Cerebellar cortex (tissue), 1 donor: Measurements from ENCODE around the gene NUDT10.
A peak's percentile ranks its signal among the peaks of the same experiment; 100 is the strongest.

ENCODE experiments used
- DNase-seq: peaks from one replicate; pipeline ENCODE4 v3.0.0-alpha.2; 2015; ENCODE audit warnings: low spot score

The NUDT10 gene

DNA sequence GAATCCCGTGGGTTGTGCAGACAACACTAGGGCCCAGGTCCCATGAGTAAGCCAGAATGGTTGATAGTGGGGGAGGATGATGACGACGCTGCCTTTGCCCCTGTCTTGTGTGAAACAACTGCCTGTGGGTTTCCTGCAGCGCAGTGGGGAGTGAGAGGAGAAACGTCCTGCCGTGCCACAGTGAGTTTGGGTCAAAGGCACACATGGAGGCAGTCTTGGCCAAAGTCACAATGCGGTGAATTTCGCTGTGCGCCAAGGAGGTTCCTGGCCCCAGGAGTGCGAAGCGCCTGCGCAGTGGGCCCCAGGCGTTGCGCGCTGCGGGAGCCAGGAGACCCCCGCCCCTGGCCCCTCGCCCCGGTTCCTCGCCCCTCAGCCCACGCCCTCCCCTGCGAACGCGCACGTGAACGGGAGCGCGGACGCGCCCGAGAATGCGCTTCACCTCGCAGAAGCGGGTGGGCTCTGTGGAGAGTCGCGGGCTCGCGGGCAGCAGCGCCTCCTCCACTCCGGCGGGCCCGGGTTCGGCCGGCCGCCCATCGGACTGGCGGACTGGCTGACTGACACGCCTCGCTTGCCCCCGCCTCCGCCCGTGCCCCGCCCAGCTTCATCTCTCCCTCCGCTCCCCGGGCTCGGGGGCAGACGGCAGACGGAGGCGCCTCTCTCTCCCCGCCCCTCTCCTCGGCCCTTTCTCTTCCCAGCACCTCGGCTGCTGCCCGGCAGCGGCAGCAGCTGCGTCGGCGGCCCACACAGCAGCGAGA is at the start of gene NUDT10:
NUDT10 (plus strand) TSS at position 635 of the 755 bp plus-strand sequence. CDS start 144 bp downstream, outside the sequence.
- DNase-seq = peak; percentile 57

DNA sequence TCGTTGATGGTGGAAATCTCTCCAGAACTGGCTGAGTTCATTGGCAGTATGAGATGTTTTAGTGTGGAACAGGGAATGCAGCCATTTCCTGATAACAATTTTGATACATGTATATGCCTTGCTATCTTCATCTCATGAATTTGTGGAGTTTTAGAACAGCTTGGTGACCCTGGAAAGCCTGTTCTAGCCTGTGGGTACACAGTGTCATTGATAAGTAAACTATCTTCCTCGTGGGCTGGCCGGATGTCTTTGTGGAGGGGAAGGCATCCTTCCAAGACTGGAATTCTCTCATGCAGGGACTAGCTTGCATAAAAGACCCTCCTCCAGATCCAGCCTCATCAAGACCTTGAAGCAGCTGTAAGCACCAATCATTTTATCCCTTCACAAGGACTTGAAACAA is 40.2 kb upstream of the NUDT10 start:
- no peak for DNase-seq

DNA sequence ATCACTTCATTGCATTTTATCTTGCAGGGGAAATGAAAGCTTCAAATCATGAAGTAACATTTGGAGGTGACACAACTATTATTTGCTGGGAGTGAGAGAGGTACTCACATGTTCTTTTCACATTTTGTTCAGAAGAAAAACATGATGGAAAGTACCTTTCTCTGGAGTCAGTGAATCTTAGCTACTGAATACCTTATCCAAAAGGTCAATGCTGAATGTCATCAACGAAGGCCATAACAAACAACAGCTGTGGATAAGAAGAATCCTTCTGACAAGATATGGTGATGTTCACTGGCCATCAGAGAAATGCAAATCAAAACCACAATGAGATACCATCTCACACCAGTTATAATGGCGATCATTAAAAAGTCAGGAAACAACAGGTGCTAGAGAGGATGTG is 36.5 kb upstream of the NUDT10 start:
- no peak for DNase-seq

DNA sequence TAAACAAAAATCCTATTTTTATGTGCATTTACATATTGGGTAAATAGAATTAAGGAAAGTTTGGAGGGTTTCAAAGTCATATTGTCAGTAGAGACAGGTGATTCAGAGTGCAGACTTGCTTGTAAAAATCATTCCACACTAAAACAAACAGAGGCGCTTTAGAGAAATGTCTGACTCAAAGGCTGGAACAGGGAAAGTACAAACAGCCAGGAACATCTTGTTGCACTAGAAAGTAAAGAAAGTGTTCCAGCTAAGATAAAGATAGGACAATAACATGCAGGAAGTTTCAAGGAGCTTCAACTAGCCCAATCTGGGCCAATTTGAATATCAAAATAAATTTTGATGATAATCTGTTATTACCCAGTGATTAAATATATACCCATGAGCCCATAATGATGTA is 16.4 kb upstream of the NUDT10 start:
- no peak for DNase-seq

DNA sequence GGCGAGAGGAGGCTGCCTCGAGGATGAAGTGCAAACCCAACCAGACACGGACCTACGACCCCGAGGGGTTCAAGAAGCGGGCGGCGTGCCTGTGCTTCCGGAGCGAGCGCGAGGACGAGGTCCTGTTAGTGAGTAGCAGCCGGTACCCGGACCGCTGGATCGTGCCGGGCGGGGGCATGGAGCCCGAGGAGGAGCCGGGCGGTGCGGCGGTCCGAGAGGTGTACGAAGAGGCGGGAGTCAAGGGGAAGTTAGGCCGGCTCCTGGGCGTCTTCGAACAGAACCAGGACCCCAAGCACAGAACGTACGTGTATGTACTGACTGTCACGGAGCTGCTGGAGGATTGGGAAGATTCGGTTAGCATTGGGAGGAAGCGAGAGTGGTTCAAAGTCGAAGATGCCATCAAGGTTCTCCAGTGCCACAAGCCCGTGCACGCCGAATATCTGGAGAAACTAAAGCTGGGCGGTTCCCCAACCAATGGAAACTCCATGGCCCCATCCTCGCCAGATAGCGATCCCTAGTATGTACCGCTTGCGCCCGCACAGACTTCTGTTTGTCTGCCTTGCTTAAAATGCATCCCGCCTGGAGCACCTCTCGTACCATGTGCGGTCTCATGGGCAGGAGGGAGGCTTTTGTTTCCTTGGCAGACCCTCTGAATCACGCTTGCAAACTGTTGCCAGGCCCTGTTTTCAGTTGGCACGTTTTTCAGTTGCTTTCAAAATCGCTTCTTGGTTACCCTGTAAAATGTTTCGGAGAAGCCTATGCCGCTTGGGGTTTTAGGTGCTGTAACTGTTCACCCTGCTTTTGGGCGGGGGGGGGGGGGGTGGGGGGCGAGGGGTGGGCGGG is 542 bp downstream of the NUDT10 start:
- DNase-seq = peak; percentile 12

DNA sequence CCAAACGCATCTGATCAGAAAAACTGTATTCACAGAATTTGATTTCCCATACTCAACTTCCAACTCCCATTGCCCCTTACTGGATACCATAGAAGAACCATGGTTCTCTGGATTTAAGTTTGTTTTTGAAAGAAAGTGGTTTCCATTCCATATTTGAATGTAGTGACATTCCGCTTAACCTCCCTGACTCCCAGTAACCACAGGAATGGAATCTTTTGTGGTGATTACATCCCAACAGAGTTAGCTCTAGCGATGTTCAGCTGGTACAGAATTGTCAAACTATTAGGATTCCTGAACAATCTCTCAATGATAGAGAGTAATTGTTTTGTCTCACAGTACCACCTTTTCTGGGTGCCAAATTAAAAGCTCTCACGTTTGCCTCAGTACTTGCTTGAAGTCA is 1.7 kb downstream of the NUDT10 start:
- no peak for DNase-seq

DNA sequence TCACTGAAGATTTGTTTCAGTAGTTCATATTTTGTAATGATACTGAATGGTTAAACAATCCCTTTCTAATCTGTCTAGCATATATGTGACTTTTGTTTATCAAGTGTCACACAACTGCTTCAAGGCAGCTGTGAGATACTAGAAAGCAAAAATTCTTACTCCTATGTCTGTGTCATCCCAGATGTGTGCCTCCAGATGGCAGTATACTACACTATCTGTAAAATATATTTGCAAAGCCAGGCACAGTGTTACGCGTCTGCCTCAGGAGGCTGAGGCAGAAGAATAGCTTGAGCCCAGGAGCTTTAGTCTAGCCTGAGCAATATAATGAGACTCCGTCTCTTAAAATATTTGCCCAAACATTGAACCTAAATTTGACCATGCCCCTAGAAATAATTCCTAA is 4.0 kb downstream of the NUDT10 start:
- peak; percentile 28 for DNase-seq

DNA sequence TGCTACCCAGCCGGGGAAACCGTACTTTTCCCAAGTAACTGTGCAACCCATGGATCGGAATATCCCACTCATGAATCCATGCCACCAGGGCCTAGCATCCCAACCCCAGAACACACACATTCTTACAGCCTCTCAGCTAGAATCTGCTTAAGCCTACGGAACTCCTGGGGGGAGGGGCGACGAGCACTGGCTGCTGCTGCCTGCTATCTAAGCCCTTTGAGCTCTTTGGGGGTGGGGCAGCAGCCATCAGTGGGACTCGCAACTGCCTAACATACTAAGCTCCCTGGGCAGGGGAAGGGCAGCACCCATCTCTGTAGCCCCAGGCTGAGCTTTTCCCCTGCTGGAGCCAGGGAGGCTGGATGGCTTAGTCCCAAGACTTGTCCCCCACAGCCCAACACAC is 28.6 kb downstream of the NUDT10 start:
- DNase-seq = no peak

DNA sequence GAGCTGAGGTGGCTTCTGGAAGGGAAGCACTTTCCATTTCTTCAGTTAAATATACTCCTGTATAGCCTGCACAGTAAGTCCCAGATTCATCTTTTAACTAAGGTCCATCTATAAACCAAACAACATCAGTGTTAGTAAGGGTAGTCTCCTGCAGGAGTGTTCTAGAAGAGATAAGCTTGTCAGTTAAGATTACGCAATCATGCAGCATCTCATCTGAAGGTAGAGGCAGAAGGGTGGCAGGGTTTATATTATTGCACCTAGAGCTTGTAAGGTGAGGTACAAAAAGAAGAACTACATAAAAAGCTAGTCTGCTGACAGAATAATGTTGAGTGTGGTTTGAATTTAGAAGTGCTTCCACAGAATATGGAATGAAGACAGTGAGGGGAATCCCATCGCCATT is 44.0 kb downstream of the NUDT10 start:
- no peak for DNase-seq
